ENCODE results near the gene ARHGAP22. TPM values are rescaled to one million over a fixed set of nuclear protein-coding genes. Genes with fewer than 3 reads are reported as not detected.

Gene ARHGAP22
- total and polyA plus RNA-seq, 2 experiments from 2014 or later = 41.9 to 44.4 TPM

GRCh38 chr10:48542471-48543181 lies 62.2 kb downstream of the ARHGAP22 start:
- Histone ChIP-seq H3K9me3 (ENCODE audit: low read depth) (no peaks in the 10 kb centered on the region), H3K4me2 (ENCODE audit: unreplicated experiment) (no peak overlapping the region), H3K27ac (no peak overlapping the region), H3K4me3 (no peak overlapping the region), H3K36me3 (ENCODE audit: low read depth) (no peaks in the 10 kb centered on the region), H3F3A (ENCODE audit: insufficient read depth) (0 out of 2 replicates have a peak, but pooled peaks cover 8% of the 10 kb centered on the region), H3K79me2 (ENCODE audit: insufficient read depth) (peaks cover 47% of the 10 kb centered on the region), H3K9me2 (ENCODE audit: insufficient read depth) (no peaks in the 10 kb centered on the region), H3K4me1 (ENCODE audit: insufficient read depth) (no peaks in the 10 kb centered on the region), H3K9ac (no peak overlapping the region), H2AFZ (no peak overlapping the region), H4K20me1 (ENCODE audit: insufficient read depth) (no peaks in the 10 kb centered on the region), H3K27me3 (replicated peaks; ENCODE audit: insufficient read depth) (no peaks in the 10 kb centered on the region)
- 95 to 99% methylated on average over 5 to 6 of the region's 6 CpGs for WGBS, 2 experiments (ENCODE audit: low coverage in 1 of 2, low lambda C conversion rate in 2 of 2, missing lambda C conversion rate in 2 of 2)
- no peak for DNase-seq
- no peak for TF ChIP-seq EZH2phosphoT487 (IDR thresholded peaks at IDR 0.05; ENCODE audit: insufficient read depth, low read depth)
- TF ChIP-seq EZH2 (IDR thresholded peaks at IDR 0.05; ENCODE audit: insufficient read depth, poor library complexity, severe bottlenecking) = no peak
- in situ Hi-C loops (cut with MboI) = no loop called here

DNA sequence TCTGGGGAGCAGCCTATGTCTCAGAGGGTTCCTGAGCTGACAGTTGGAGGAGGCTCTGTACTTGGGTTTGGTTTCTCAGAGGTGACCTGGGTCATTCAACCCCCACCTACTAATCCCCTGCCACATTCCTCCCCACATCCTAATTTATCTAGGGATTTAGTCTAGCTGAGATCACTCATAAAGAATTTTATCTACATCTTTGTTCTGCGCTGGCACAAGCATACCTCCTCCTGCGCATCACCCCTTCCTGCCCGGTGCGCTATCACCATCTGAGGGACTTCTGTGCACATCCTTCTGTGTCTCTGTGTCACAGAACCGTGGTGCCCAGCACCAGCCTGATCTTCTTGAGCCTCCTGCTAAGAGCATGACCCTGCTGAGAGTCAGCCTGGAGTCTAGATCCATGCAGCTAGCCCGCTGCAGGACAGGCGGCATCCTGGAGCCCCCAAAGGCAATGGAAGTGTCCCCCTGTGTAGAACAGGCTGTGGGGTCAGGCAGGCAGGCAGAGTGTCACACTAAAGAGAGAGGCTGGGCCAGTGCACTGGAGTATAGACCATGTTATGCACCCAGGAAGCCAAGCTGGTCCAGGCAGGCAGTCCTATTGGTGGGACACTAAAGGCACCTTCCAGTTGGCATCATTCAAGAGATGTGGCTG lies 63.6 kb downstream of the ARHGAP22 start:
- H3K9me2 ChIP-seq (ENCODE audit: insufficient read depth) = no peaks in the 10 kb centered on the region
- 0 out of 2 replicates have a peak, but pooled peaks cover 8% of the 10 kb centered on the region for H3F3A ChIP-seq (ENCODE audit: insufficient read depth)
- H3K27ac ChIP-seq = no peak overlapping the region
- no peak overlapping the region for H2AFZ ChIP-seq
- H3K27me3 ChIP-seq (replicated peaks; ENCODE audit: insufficient read depth) = no peaks in the 10 kb centered on the region
- no peak overlapping the region for H3K9ac ChIP-seq
- in situ Hi-C loops (cut with MboI) = no loop called here
- H3K9me3 ChIP-seq (ENCODE audit: low read depth) = no peaks in the 10 kb centered on the region
- WGBS, 2 experiments (ENCODE audit: low coverage in 1 of 2, low lambda C conversion rate in 2 of 2, missing lambda C conversion rate in 2 of 2) = 74 to 76% methylated on average over 7 of the region's 7 CpGs
- no peak overlapping the region for H3K4me2 ChIP-seq (ENCODE audit: unreplicated experiment)
- no peaks in the 10 kb centered on the region for H3K36me3 ChIP-seq (ENCODE audit: low read depth)
- TF ChIP-seq EZH2phosphoT487 (IDR thresholded peaks at IDR 0.05; ENCODE audit: insufficient read depth, low read depth) = no peak
- no peak for TF ChIP-seq EZH2 (IDR thresholded peaks at IDR 0.05; ENCODE audit: insufficient read depth, poor library complexity, severe bottlenecking)
- peaks cover 54% of the 10 kb centered on the region for H3K79me2 ChIP-seq (ENCODE audit: insufficient read depth)
- no peaks in the 10 kb centered on the region for H4K20me1 ChIP-seq (ENCODE audit: insufficient read depth)
- no peak overlapping the region for H3K4me3 ChIP-seq
- H3K4me1 ChIP-seq (ENCODE audit: insufficient read depth) = no peaks in the 10 kb centered on the region
- DNase-seq = no peak

GRCh38 chr10:48538611-48539010 lies 66.3 kb downstream of the ARHGAP22 start:
- Histone ChIP-seq H4K20me1 (ENCODE audit: insufficient read depth) (no peaks in the 10 kb centered on the region), H3K27ac (no peak overlapping the region), H3K4me1 (ENCODE audit: insufficient read depth) (no peaks in the 10 kb centered on the region), H3K27me3 (replicated peaks; ENCODE audit: insufficient read depth) (no peaks in the 10 kb centered on the region), H3K9me2 (ENCODE audit: insufficient read depth) (no peaks in the 10 kb centered on the region), H3K4me2 (ENCODE audit: unreplicated experiment) (no peak overlapping the region), H3K79me2 (ENCODE audit: insufficient read depth) (peaks cover 65% of the 10 kb centered on the region), H3F3A (ENCODE audit: insufficient read depth) (peaks cover 10% of the 10 kb centered on the region; the same call in 1 of the 2 replicates), H3K4me3 (no peak overlapping the region), H3K36me3 (ENCODE audit: low read depth) (peaks cover 8% of the 10 kb centered on the region; the same call in 1 of the 2 replicates), H3K9me3 (ENCODE audit: low read depth) (no peaks in the 10 kb centered on the region), H2AFZ (no peak overlapping the region), H3K9ac (no peak overlapping the region)
- 90 to 92% methylated on average over 2 of the region's 2 CpGs for WGBS, 2 experiments (ENCODE audit: low coverage in 1 of 2, low lambda C conversion rate in 2 of 2, missing lambda C conversion rate in 2 of 2)
- TF ChIP-seq EZH2 (IDR thresholded peaks at IDR 0.05; ENCODE audit: insufficient read depth, poor library complexity, severe bottlenecking) (no peak), EZH2phosphoT487 (IDR thresholded peaks at IDR 0.05; ENCODE audit: insufficient read depth, low read depth) (no peak)
- no peak for DNase-seq
- in situ Hi-C loops (cut with MboI) = no loop called here

GRCh38 chr10:48536916-48537890 lies 67.7 kb downstream of the ARHGAP22 start:
- Histone ChIP-seq H3K9me3 (ENCODE audit: low read depth) (no peaks in the 10 kb centered on the region), H4K20me1 (ENCODE audit: insufficient read depth) (no peaks in the 10 kb centered on the region), H3K4me3 (no peak overlapping the region), H3K4me2 (ENCODE audit: unreplicated experiment) (no peak overlapping the region), H3K27me3 (replicated peaks; ENCODE audit: insufficient read depth) (no peaks in the 10 kb centered on the region), H3F3A (ENCODE audit: insufficient read depth) (peaks cover 22% of the 10 kb centered on the region), H3K79me2 (ENCODE audit: insufficient read depth) (peaks cover 70% of the 10 kb centered on the region), H3K4me1 (ENCODE audit: insufficient read depth) (no peaks in the 10 kb centered on the region), H3K36me3 (ENCODE audit: low read depth) (peaks cover 13% of the 10 kb centered on the region; the same call in 1 of the 2 replicates), H2AFZ (no peak overlapping the region), H3K9ac (no peak overlapping the region), H3K9me2 (ENCODE audit: insufficient read depth) (no peaks in the 10 kb centered on the region), H3K27ac (no peak overlapping the region)
- no peak for DNase-seq
- in situ Hi-C loops (cut with MboI) = no loop called here
- TF ChIP-seq EZH2 (IDR thresholded peaks at IDR 0.05; ENCODE audit: insufficient read depth, poor library complexity, severe bottlenecking) (no peak), EZH2phosphoT487 (IDR thresholded peaks at IDR 0.05; ENCODE audit: insufficient read depth, low read depth) (no peak)
- 95% methylated on average over 13 of the region's 13 CpGs for WGBS, 2 experiments (ENCODE audit: low coverage in 1 of 2, low lambda C conversion rate in 2 of 2, missing lambda C conversion rate in 2 of 2)
